B cell (primary cell): Measurements from ENCODE around the gene ITGA3. TPM values are rescaled to one million over a fixed set of nuclear protein-coding genes. Genes with fewer than 3 reads are reported as not detected.
"Not testable (repeated sequence)": the region's sequence is repeated elsewhere in the genome, so short reads cannot be mapped to it uniquely, and the experiment has no call there.

Experiments
- ATAC-seq: fragments of 200-7000 bp; cut with Tn5 transposase; one replicate; pipeline ENCODE4 v1.10.0; 2021; ENCODE audit warnings: low read depth, mild to moderate bottlenecking, moderate number of reproducible peaks, moderate library complexity
- CTCF ChIA-PET: fragments of 350-600 bp; sonication (Branson Sonifier 250); formaldehyde crosslinking; loops from one replicate; lab custom pipeline; 2021; ENCODE audit warnings: antibody characterized with exemption, inconsistent platforms; lab: Charles Lee
- POLR2A ChIA-PET: fragments of 350-600 bp; sonication (Branson Sonifier 250); formaldehyde crosslinking; loops from one replicate; lab custom pipeline; 2021; ENCODE audit warnings: antibody characterized with exemption; lab: Charles Lee
- DNase-seq: peaks from one replicate; pipeline ENCODE4 v3.0.0; 2013
- H2AFZ ChIP-seq: 2 replicates; pipeline ENCODE4 v1.6.1; 2012; ENCODE audit warnings: mild to moderate bottlenecking, low read depth, low read length; ENCODE audit not compliant: insufficient read depth, poor library complexity, severe bottlenecking
- H3K27ac ChIP-seq, 2 donors: 1 replicate in 1 of 2; 2 replicates in 1 of 2; pipeline ENCODE4 v1.5.1; 2012 to 2013; ENCODE audit warnings: low read length in 2 of 2, mild to moderate bottlenecking in 2 of 2, moderate library complexity in 1 of 2
- H3K27me3 ChIP-seq, 4 experiments: fragments of 200-600 bp in 1 of 4; sonication (generic) in 1 of 4; replicated peaks in 1 of 4; 1 replicate in 2 of 4; 2 replicates in 2 of 4; pipeline versions ENCODE4 v1.6.1 to v1.7.0; 2013 to 2016; ENCODE audit warnings: low read length in 3 of 4, mild to moderate bottlenecking in 2 of 4, mixed read lengths in 1 of 4, moderate library complexity in 1 of 4; ENCODE audit not compliant: insufficient read depth in 4 of 4, control insufficient read depth in 3 of 4; ENCODE audit errors: control extremely low read depth in 1 of 4
- H3K36me3 ChIP-seq, 2 experiments: replicated peaks in 1 of 2; 1 replicate in 1 of 2; 2 replicates in 1 of 2; pipeline versions ENCODE4 v1.6.1 to v1.7.1; 2013; ENCODE audit warnings: low read length in 1 of 2; ENCODE audit not compliant: insufficient read depth in 2 of 2, control insufficient read depth in 1 of 2; ENCODE audit errors: control extremely low read depth in 1 of 2, extremely low read depth in 1 of 2
- H3K4me1 ChIP-seq, 2 donors: fragments of 200-600 bp in 1 of 2; sonication (generic) in 1 of 2; 1 replicate in 1 of 2; 2 replicates in 1 of 2; pipeline versions ENCODE4 v1.5.1 to v1.6.1; 2013 to 2017; ENCODE audit warnings: low read length in 2 of 2; ENCODE audit not compliant: control insufficient read depth in 2 of 2, insufficient read depth in 2 of 2
- H3K4me2 ChIP-seq: replicated peaks from 2 replicates; pipeline ENCODE3; 2012; ENCODE audit warnings: mild to moderate bottlenecking, low read depth, low read length; ENCODE audit not compliant: poor library complexity, severe bottlenecking
- H3K4me3 ChIP-seq, 5 experiments: fragments of 200-600 bp in 1 of 5; sonication (generic) in 1 of 5; 1 replicate in 3 of 5; 2 replicates in 2 of 5; pipeline versions ENCODE4 v1.5.1 to v1.7.0; 2011 to 2016; ENCODE audit warnings: low read length in 4 of 5, mild to moderate bottlenecking in 4 of 5, low read depth in 2 of 5, control low read depth in 1 of 5, moderate library complexity in 1 of 5; ENCODE audit not compliant: insufficient read depth in 1 of 5; ENCODE audit errors: control extremely low read depth in 1 of 5, extremely low read depth in 1 of 5
- H3K79me2 ChIP-seq: fragments of 200-600 bp; sonication (generic); one replicate; pipeline ENCODE4 v1.6.0; 2016; ENCODE audit warnings: low read length; ENCODE audit not compliant: control insufficient read depth, insufficient read depth
- H3K9ac ChIP-seq: fragments of 200-600 bp; sonication (generic); 2 replicates; pipeline ENCODE4 v1.6.1; 2017; ENCODE audit warnings: mild to moderate bottlenecking, low read length, moderate library complexity
- H3K9me3 ChIP-seq, 3 donors: one replicate each; pipeline versions ENCODE4 v1.6.1 to v1.7.1; 2013; ENCODE audit warnings: low read length in 2 of 3; ENCODE audit not compliant: control insufficient read depth in 2 of 3, insufficient read depth in 1 of 3; ENCODE audit errors: control extremely low read depth in 1 of 3
- H4K20me1 ChIP-seq: 2 replicates; pipeline ENCODE4 v1.6.0; 2012; ENCODE audit warnings: mild to moderate bottlenecking, low read length; ENCODE audit not compliant: insufficient read depth, control insufficient read depth, poor library complexity, severe bottlenecking
- H3K27ac Mint-ChIP-seq: one replicate; pipeline ENCODE4 v1.8.0; 2021; ENCODE audit warnings: mixed read lengths
- H3K27me3 Mint-ChIP-seq: one replicate; pipeline ENCODE4 v1.8.0; 2021; ENCODE audit warnings: mixed read lengths
- H3K4me1 Mint-ChIP-seq: one replicate; pipeline ENCODE4 v1.8.0; 2021; ENCODE audit warnings: mixed read lengths
- H3K4me3 Mint-ChIP-seq: one replicate; pipeline ENCODE4 v1.8.0; 2021; ENCODE audit warnings: mixed read lengths
- H3K9me3 Mint-ChIP-seq: one replicate; pipeline ENCODE4 v1.8.0; 2022; ENCODE audit warnings: mixed read lengths; ENCODE audit not compliant: insufficient read depth
- EZH2 ChIP-seq: IDR thresholded peaks from 2 replicates; pipeline ENCODE4 v1.6.1; 2012; ENCODE audit warnings: borderline replicate concordance, low read depth, mild to moderate bottlenecking, moderate library complexity, low read length; ENCODE audit not compliant: insufficient read depth, poor library complexity, severe bottlenecking
- WGBS: methylation state at CpG from one replicate; pipeline ENCODE4 v1.1.5; 2013; ENCODE audit warnings: missing lambda C conversion rate; ENCODE audit not compliant: insufficient coverage; 5-methylcytosine and 5-hydroxymethylcytosine counted together
- intact Hi-C: fragments of 100-400 bp; cut with micrococcal nuclease; formaldehyde crosslinking; loops from one replicate; pipeline ENCODE4 v1.10.0; 2022
- polyA plus RNA-seq: library from polyadenylated mRNA; depleted of rRNA; stranded (reverse); fragments of >200 nt; gene quantifications from 2 replicates; pipeline ENCODE4 v1.2.3, GENCODE V29; 2012
- total RNA-seq, 2 donors: library from RNA; stranded (reverse); fragments of 120-200 nt in 1 of 2; gene quantifications; 1 replicate in 1 of 2; 2 replicates in 1 of 2; pipeline versions ENCODE4 v1.2.3 to v1.2.4, GENCODE V29; 2013 to 2022
- TF ChIP-seq, protein P1 (sequence below): fragments of 200-600 bp; IDR thresholded peaks from one replicate; pipeline ENCODE4 v1.8.0; 2022; ENCODE audit warnings: antibody characterized with exemption, mild to moderate bottlenecking

The ITGA3 gene
- total and polyA plus RNA-seq, 2 donors (not counting 1 experiment from before 2014, with no cell fraction given), result 11.9 to 13.3 TPM

DNA sequence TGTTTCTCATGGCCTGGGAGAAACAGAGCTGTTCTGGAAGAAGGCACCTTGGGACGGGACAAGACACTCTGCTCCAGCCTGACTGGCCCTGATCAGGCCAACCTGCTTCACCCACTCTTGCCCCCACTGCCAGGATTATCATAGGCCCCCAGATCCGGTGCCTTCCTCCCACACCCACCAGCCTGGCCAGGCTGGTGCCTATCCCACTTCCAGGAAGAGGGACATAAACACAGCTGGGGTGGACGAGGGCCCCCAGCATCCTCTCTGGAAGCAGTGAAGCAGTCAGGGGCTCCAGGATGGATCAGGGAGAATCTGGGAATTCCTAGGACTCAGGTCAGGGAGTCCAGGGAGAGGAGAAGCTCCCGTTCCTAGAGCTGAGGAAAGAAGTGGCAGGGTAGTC is 16.9 kb upstream of the ITGA3 start:
- POLR2A ChIA-PET, result no interaction called here

DNA sequence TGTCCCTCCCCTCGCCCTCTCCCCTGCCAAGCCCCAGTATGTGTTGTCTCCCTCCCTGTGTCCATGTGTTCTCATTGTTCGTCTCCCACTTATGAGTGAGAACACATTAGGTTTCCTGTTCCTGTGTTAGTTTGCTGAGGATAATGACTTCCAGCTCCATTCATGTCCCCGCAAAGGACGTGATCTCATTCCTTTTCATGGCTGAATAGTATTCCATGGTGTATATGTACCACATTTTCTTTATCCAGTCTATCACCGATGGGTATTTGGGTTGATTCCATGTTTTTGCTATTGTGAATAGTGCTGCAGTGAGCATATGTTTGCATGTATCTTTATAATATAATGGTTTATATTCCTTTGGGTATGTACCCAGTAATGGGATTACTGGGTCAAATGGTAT is 15.4 kb upstream of the ITGA3 start:
- DNase-seq, H4K20me1 ChIP-seq, H3K4me1 Mint-ChIP-seq, H3K27ac Mint-ChIP-seq, H3K9me3 Mint-ChIP-seq, POLR2A ChIA-PET, intact Hi-C loops, H3K36me3 ChIP-seq, ATAC-seq, H3K27ac ChIP-seq, H3K9ac ChIP-seq, H3K4me2 ChIP-seq, H3K9me3 ChIP-seq, H3K79me2 ChIP-seq, H3K4me1 ChIP-seq, H2AFZ ChIP-seq, H3K4me3 Mint-ChIP-seq, H3K4me3 ChIP-seq: not testable (repeated sequence)
- CTCF ChIA-PET, result interaction anchor here (1.8 to 1.9 kb wide), 2 partner anchors 9 to 47 kb away, joined by 4 to 5 read pairs; no protein-coding TSS in a partner anchor
- H3K27me3 Mint-ChIP-seq, result peaks cover 27% of the 10 kb centered on the region
- peaks cover 0 to 19% (median 6%) of the 10 kb centered on the region in 4 experiments for H3K27me3 ChIP-seq
- WGBS, result no CpG with 5 or more reads among the region's 5 CpGs

More for the DNA sequence above, 16.9 kb upstream of the ITGA3 start:
- H4K20me1 ChIP-seq, result no peaks in the 10 kb centered on the region
- no peak overlapping the region for H3K4me3 ChIP-seq
- TF ChIP-seq EZH2, result no peak
- TF ChIP-seq, protein P1, sequence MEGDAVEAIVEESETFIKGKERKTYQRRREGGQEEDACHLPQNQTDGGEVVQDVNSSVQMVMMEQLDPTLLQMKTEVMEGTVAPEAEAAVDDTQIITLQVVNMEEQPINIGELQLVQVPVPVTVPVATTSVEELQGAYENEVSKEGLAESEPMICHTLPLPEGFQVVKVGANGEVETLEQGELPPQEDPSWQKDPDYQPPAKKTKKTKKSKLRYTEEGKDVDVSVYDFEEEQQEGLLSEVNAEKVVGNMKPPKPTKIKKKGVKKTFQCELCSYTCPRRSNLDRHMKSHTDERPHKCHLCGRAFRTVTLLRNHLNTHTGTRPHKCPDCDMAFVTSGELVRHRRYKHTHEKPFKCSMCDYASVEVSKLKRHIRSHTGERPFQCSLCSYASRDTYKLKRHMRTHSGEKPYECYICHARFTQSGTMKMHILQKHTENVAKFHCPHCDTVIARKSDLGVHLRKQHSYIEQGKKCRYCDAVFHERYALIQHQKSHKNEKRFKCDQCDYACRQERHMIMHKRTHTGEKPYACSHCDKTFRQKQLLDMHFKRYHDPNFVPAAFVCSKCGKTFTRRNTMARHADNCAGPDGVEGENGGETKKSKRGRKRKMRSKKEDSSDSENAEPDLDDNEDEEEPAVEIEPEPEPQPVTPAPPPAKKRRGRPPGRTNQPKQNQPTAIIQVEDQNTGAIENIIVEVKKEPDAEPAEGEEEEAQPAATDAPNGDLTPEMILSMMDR, result no peak
- H3K27me3 ChIP-seq, result peaks cover 0 to 8% (median 2%) of the 10 kb centered on the region in 4 experiments
- H3K4me1 ChIP-seq, result no peaks in the 10 kb centered on the region
- 90% methylated on average over 3 of the region's 4 CpGs for WGBS
- H3K27ac ChIP-seq, result no peak overlapping the region
- Mint-ChIP-seq H3K4me1 (no peaks in the 10 kb centered on the region), H3K27ac (no peak overlapping the region), H3K27me3 (peaks cover 22% of the 10 kb centered on the region), H3K4me3 (no peak overlapping the region), H3K9me3 (no peaks in the 10 kb centered on the region)
- no peak for DNase-seq
- ATAC-seq, result no peak
- CTCF ChIA-PET, result no interaction called here
- no peaks in the 10 kb centered on the region for H3K36me3 ChIP-seq
- no peak overlapping the region for H3K4me2 ChIP-seq
- no peak overlapping the region for H2AFZ ChIP-seq
- intact Hi-C loops, result no loop called here
- no peak overlapping the region for H3K9ac ChIP-seq
- H3K9me3 ChIP-seq, result no peaks in the 10 kb centered on the region
- H3K79me2 ChIP-seq, result no peaks in the 10 kb centered on the region
